DMS114 treated with DMSO at 0.1 percent for 48 hours (cell line): ENCODE measurements around the gene EFCAB6.

ENCODE experiments used
- DNase-seq: peaks from one replicate; lab custom pipeline; 2025; ENCODE audit not compliant: unreplicated experiment; lab: John Stamatoyannopoulos, UW

EFCAB6 gene

GRCh38 chr22:43554694-43555365, 257.3 kb downstream of the EFCAB6 start:
- no peak for DNase-seq

GRCh38 chr22:43554259-43554636, 257.9 kb downstream of the EFCAB6 start:
- no peak for DNase-seq

DNA sequence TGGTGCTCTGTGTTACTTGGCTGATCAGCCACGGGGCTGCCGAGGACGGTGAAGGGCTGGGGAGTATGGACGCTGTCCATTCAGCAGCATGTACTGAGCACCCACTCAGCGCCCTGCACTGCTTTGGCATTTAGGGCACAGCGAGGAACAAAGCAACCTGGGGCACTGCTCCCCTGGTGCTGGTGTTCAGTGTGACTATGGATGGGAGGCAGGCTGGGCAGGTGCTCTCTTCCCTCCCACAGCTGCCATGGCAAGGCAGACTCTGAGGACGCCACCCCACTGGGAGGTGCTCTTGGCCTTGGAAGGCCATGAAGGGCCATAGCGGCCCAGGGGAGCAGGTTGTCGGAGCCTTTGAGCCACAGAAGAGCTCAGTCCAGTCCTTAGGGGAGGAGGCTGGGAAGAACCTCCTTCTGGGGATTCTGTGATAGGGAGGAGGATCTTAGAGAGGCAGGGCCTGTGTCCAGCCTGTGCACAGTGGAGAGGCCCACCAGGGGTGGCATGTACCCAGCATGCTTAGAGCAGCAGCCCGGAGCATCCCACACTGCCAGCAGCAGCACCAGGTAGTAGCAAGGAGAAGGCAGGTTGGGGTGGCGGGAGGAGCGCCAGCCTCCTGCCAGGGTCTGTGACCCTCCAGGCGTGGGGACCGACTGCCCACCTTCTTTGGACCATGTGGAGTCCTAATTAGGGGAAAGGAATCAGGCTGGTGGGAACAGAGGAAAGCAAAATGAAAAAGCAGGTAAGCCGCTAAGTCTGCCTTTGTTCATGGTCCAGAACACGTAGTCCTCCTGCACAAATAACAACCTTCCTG, 258.4 kb downstream of the EFCAB6 start:
- no peak for DNase-seq

- no peak for DNase-seq
Observed at GRCh38 chr22:43550672-43551071, 261.4 kb downstream of the EFCAB6 start.

GRCh38 chr22:43550024-43550620, 262.0 kb downstream of the EFCAB6 start:
- no peak for DNase-seq

DNA sequence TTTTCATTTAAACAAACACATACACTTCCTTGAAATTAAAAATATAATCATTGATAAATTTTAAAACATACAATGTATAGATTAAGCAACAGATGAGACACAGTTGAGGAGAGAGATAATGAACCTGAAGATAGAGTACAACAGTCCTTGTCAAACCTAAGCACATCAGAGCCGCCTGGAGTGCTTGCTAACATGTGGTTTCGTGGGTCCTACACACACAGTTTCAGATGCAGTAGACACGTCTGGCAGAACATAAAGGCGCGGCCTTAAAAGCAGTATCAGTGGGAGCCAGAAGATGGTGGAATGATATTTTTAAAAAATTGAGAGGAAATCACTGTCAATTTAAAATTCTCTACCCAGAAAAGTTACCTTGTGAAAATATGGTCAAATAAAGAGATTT, 265.9 kb downstream of the EFCAB6 start:
- no peak for DNase-seq

DNA sequence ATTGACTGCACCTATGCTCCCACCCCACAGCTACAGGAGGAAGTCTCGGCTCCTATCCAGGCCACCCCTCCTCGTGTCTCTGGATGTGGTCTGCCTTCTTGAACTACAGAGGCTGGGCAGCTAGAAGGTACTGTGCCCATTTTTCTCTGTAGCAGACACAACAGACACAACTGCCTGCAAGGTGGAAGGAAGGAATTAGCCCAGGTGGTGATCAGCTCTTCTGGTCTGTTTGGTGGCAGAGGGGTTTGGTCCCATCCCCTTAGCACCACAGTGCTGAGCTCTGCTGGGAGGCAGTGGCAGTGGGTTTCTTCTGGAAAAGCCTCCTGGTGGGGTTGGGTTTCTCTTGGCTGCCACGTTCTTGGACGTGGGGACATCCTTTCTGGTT, 267.8 kb downstream of the EFCAB6 start:
- no peak for DNase-seq

DNA sequence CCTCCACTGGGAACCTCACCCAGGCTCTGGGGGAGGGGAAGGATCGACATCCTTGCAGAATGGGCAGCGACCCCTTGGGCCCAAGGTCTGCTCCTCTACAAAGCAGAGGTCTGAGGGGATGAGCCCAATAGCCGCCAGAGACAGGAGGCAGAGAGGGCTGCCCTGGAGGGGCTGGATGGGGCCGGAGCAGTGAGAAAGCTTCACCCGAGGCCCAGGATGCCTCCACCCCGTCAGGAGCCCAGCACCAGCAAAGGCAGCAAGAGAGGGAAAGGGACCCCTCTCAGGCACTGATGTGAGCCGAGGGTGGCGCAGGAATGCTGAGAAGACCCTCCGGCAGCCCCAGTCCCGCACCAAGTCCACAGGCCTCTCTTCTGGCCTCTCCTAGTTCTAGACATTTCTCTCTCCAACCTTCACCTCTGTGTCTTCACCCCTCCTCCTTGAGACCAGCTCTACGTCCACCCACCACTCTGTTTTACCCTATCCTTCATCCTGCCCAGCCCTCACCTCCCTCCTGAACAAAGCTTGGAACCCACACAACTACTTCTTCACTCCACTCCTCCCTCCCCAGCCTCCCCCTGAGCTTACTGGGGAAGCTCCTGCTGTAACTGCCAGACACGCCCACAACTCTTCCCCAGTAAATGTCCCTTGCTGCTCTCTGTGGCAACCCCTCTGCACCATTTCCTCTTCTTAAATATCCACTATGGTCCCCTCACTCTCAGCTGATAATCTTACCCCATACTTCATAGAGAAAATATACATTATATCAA, 268.4 kb downstream of the EFCAB6 start:
- DNase-seq = no peak

- DNase-seq = no peak
Observed at GRCh38 chr22:43542681-43543521, 269.2 kb downstream of the EFCAB6 start.

DNA sequence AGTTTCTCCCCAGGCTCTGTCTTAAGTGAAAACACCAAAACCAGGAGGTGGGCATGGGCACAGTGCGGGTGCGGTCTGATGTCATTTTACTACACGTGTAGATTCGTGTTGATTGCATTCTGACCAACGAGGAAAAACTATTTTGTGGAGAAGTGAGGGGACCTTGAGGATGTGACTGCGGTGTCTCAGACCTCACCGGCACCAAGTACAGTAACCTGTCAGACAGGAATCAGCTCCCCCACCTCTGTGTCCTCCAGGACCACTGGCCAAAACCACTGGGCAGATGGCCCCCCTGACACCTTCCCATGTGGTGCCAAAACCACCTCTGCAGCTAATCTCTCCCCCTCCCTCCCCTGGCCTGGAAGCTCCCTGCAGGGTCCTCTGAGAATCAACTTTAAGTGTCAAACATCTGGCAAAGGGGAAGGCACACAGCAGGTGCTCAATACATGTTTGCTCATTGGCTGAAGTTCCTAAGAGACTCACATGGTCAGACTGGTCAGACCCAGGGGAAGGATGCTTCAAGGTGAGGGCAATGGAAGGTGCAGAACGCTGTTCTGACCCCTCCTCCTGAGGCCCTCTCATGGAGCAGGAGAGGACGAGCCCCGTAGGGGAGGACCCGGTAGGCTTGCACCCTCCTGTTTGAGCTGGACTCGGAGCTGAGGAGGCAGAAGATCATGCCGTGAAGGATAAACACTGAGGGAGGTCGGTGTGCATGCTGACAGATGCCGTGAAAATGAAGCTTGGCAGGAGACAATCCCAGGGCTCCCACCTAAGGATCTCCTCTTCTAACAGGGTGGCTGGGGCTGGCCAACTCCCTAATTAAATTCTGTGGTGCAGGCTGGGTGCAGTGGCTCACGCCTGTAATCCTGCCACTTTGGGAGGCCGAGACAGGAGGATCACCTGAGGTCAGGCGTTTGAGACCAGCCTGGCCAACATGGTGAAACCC, 270.4 kb downstream of the EFCAB6 start:
- no peak for DNase-seq

- DNase-seq = no peak
Observed at GRCh38 chr22:43541022-43541421, 271.1 kb downstream of the EFCAB6 start.

DNA sequence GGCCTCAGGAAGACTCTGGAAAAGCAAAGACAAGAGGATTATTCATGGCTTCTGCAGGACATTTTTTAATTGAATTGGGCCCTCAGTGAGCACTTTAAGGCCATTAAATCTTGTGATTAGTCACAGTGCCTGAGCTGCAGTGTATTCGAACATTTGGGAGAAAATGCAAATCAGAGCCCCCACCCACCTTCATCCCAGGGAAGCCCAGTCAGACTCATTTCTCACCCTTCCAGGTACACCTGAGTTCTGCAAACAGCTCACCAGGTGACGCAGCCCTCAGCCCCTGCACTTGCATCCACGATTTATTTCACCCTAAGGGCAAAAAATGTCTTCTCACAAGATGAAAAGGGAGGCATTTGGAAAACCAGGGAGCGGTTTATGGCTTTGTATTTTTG, 271.6 kb downstream of the EFCAB6 start:
- DNase-seq = no peak

- DNase-seq = no peak
Observed at GRCh38 chr22:43539572-43540528, 272.3 kb downstream of the EFCAB6 start.

- no peak for DNase-seq
Observed at GRCh38 chr22:43537019-43537585, 275.0 kb downstream of the EFCAB6 start.

DNA sequence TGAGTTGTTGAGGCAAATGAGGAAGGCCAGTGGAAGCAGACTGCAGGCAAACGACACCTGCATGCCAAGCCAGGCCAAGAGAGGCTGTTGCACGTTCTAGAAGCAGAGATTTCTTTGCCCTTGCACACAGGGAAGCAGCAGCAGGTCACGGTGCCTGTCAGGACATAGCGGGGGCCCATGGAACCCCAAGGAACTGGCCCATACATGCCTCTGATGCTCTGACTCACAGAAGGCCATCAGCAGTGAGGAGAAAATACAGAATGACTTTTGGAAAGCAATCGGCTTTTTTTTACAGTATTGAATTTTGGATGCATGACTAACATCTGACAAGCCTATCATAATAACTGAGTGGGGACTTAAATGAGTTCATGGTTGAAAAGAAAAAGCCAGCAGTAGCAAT, 276.4 kb downstream of the EFCAB6 start:
- DNase-seq = no peak

DNA sequence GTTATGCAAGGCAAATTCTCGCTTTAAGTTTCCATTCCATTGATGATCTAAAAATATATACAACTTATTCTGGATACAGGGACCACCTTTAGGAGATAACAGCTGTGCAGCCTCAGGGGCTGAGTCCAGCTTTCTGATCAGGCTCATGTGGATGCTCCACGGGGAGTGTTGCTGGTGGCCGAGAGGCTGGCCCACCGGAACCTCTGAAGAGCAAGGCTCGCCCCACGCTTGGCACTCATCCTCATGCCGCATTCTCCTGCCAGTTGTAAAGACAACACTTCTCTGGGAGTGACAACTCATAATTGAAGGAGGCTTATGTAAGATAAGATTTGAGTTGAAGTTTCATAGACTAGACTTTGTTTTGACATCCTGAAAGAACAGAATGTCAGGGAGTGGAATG, 276.8 kb downstream of the EFCAB6 start:
- no peak for DNase-seq

DNA sequence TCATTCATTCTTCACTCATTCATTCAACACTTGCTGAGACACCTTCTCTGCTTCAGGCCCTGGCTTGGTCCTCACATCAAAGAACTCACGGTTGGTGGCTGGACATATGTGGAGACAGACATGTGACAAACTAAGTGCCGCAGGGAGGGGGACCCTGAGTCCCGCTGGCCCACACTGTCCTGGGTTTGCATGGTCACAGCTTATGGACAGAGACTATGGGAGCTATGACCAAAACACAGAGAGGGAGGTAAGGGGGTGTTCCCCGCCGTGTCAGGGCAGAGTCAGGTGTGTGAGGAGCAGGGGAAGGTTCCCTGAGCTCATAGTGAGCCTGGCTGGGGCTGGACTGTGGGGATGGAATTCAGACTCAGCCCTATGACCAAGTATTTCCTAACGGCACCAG, 277.2 kb downstream of the EFCAB6 start:
- DNase-seq = no peak
